Ovary (tissue), 3 donors: Measurements from ENCODE around the gene ARHGAP12.

Source experiments
- CTCF ChIP-seq, 3 donors: fragments of 450-650 bp in 2 of 3; fragments of 200-600 bp in 1 of 3; IDR thresholded peaks; one replicate each; pipeline versions ENCODE4 v1.5.1 to v1.8.0; 2016 to 2022; ENCODE audit warnings: antibody characterized with exemption in 3 of 3, mild to moderate bottlenecking in 1 of 3
- POLR2A ChIP-seq: fragments of 450-650 bp; IDR thresholded peaks from one replicate; pipeline ENCODE4 v1.6.1; 2017; ENCODE audit warnings: antibody characterized with exemption, mild to moderate bottlenecking, moderate library complexity
- donor health status: DM: no; HTN: no; CAD: no.

- TF ChIP-seq POLR2A (no peak), CTCF (IDR thresholded peaks at IDR 0.05) (no peak)
These were observed 24.8 kb upstream of the ARHGAP12 start for GRCh38 chr10:31953480-31953879.
